GM18517 (cell line): Measurements from ENCODE around the gene ATP23.

ENCODE experiments used
- ATAC-seq: cut with Tn5 transposase; IDR thresholded peaks from one replicate; pipeline ENCODE4 v1.9.1; 2021; ENCODE audit warnings: mild to moderate bottlenecking, moderate library complexity; ENCODE audit not compliant: unreplicated experiment

Gene ATP23

GRCh38 chr12:57907281-57907680 lies 34.1 kb upstream of the ATP23 start:
- no peak for ATAC-seq

GRCh38 chr12:57908511-57908910 lies 32.9 kb upstream of the ATP23 start:
- ATAC-seq: no peak

- ATAC-seq: no peak
Observed at GRCh38 chr12:57909056-57909455, 32.3 kb upstream of the ATP23 start.

GRCh38 chr12:57909611-57910010 lies 31.8 kb upstream of the ATP23 start:
- no peak for ATAC-seq

- no peak for ATAC-seq
Observed at GRCh38 chr12:57918147-57918546, 23.2 kb upstream of the ATP23 start.

GRCh38 chr12:57927086-57927485 lies 14.3 kb upstream of the ATP23 start:
- ATAC-seq: no peak

GRCh38 chr12:57929092-57929830 lies 12.1 kb upstream of the ATP23 start:
- ATAC-seq: no peak

- ATAC-seq: no peak
Observed at GRCh38 chr12:57934819-57935218, 6.5 kb upstream of the ATP23 start.

- no peak for ATAC-seq
Observed at GRCh38 chr12:57935331-57935730, 6.0 kb upstream of the ATP23 start.

GRCh38 chr12:57935839-57936512 lies 5.4 kb upstream of the ATP23 start:
- ATAC-seq: peak; percentile 98

GRCh38 chr12:57936513-57936883 lies 4.9 kb upstream of the ATP23 start:
- ATAC-seq: no peak

GRCh38 chr12:57939291-57939690 lies 2.1 kb upstream of the ATP23 start:
- no peak for ATAC-seq

- ATAC-seq: no peak
Observed at GRCh38 chr12:57940052-57940914, 1.1 kb upstream of the ATP23 start.

- ATAC-seq: no peak
Observed at GRCh38 chr12:57940915-57941164, 527 bp upstream of the ATP23 start.

- ATAC-seq: no peak
Observed at GRCh38 chr12:57943438-57944080, 2.2 kb downstream of the ATP23 start.

GRCh38 chr12:57944313-57945023 lies 3.1 kb downstream of the ATP23 start:
- no peak for ATAC-seq

- ATAC-seq: no peak
Observed at GRCh38 chr12:57952766-57953165, 11.4 kb downstream of the ATP23 start.

- ATAC-seq: no peak
Observed at GRCh38 chr12:57954768-57955167, 13.4 kb downstream of the ATP23 start.

GRCh38 chr12:57958061-57958657 lies 16.8 kb downstream of the ATP23 start:
- ATAC-seq: no peak

- no peak for ATAC-seq
Observed at GRCh38 chr12:57964421-57964820, 23.1 kb downstream of the ATP23 start.
